ENCODE data around the gene PPBP. TPM values are rescaled to one million over a fixed set of nuclear protein-coding genes. Genes with fewer than 3 reads are reported as not detected.
"Not testable (repeated sequence)": the region's sequence is repeated elsewhere in the genome, so short reads cannot be mapped to it uniquely, and the experiment has no call there.

The PPBP gene
- total and polyA plus RNA-seq, 9 donors: 1.5 to 8.2 (median 4.2) TPM

GRCh38 chr4:73978886-73979285 is 9.1 kb downstream of the PPBP start:
- no peaks in the 10 kb centered on the region for H3K4me1 ChIP-seq (ENCODE audit: control insufficient read depth, insufficient read depth, low read length)
- H3K27me3 ChIP-seq (ENCODE audit: control insufficient read depth, insufficient read depth, low read length): no peaks in the 10 kb centered on the region
- no peak overlapping the region for H3K27ac ChIP-seq (ENCODE audit: low read length)
- H3K4me3 ChIP-seq (ENCODE audit: low read length): no peak overlapping the region
- no peaks in the 10 kb centered on the region for H3K36me3 ChIP-seq (ENCODE audit: control insufficient read depth, insufficient read depth, low read length)
- no peak for DNase-seq
- peaks cover 3% of the 10 kb centered on the region for H3K9me3 ChIP-seq (replicated peaks; ENCODE audit: control insufficient read depth, low read depth, low read length)

GRCh38 chr4:73976716-73977115 is 11.3 kb downstream of the PPBP start:
- Histone ChIP-seq H3K9me3 (replicated peaks; ENCODE audit: control insufficient read depth, low read depth, low read length) (peaks cover 3% of the 10 kb centered on the region), H3K27ac (ENCODE audit: low read length) (no peak overlapping the region), H3K27me3 (ENCODE audit: control insufficient read depth, insufficient read depth, low read length) (no peaks in the 10 kb centered on the region), H3K4me1 (ENCODE audit: control insufficient read depth, insufficient read depth, low read length) (no peaks in the 10 kb centered on the region), H3K36me3 (ENCODE audit: control insufficient read depth, insufficient read depth, low read length) (no peaks in the 10 kb centered on the region), H3K4me3 (ENCODE audit: low read length) (no peak overlapping the region)
- whole genome bisulfite sequencing (ENCODE audit: insufficient coverage): 66% methylated on average over 2 of the region's 4 CpGs
- DNase-seq: no peak

GRCh38 chr4:73976217-73976616 is 11.8 kb downstream of the PPBP start:
- Histone ChIP-seq H3K4me1 (ENCODE audit: control insufficient read depth, insufficient read depth, low read length) (no peaks in the 10 kb centered on the region), H3K27me3 (ENCODE audit: control insufficient read depth, insufficient read depth, low read length) (no peaks in the 10 kb centered on the region), H3K27ac (ENCODE audit: low read length) (no peak overlapping the region), H3K4me3 (ENCODE audit: low read length) (no peak overlapping the region), H3K36me3 (ENCODE audit: control insufficient read depth, insufficient read depth, low read length) (no peaks in the 10 kb centered on the region), H3K9me3 (replicated peaks; ENCODE audit: control insufficient read depth, low read depth, low read length) (peaks cover 3% of the 10 kb centered on the region)
- DNase-seq: no peak
- WGBS (ENCODE audit: insufficient coverage): 82% methylated on average over 2 of the region's 2 CpGs

GRCh38 chr4:73974352-73974751 is 13.6 kb downstream of the PPBP start:
- Histone ChIP-seq H3K4me3 (ENCODE audit: low read length) (no peak overlapping the region), H3K9me3 (replicated peaks; ENCODE audit: control insufficient read depth, low read depth, low read length) (peaks cover 8% of the 10 kb centered on the region)

GRCh38 chr4:73970945-73971344 is 17.0 kb downstream of the PPBP start:
- no peak for DNase-seq
- H3K36me3 ChIP-seq (ENCODE audit: control insufficient read depth, insufficient read depth, low read length): no peaks in the 10 kb centered on the region
- H3K27me3 ChIP-seq (ENCODE audit: control insufficient read depth, insufficient read depth, low read length): no peaks in the 10 kb centered on the region
- H3K27ac ChIP-seq (ENCODE audit: low read length): no peak overlapping the region
- no peaks in the 10 kb centered on the region for H3K4me1 ChIP-seq (ENCODE audit: control insufficient read depth, insufficient read depth, low read length)
- no peak overlapping the region for H3K4me3 ChIP-seq (ENCODE audit: low read length)
- H3K9me3 ChIP-seq (replicated peaks; ENCODE audit: control insufficient read depth, low read depth, low read length): peaks cover 8% of the 10 kb centered on the region

More at GRCh38 chr4:73974352-73974751, 13.6 kb downstream of the PPBP start:
- Histone ChIP-seq H3K4me1 (ENCODE audit: control insufficient read depth, insufficient read depth, low read length) (no peaks in the 10 kb centered on the region), H3K36me3 (ENCODE audit: control insufficient read depth, insufficient read depth, low read length) (no peaks in the 10 kb centered on the region), H3K27me3 (ENCODE audit: control insufficient read depth, insufficient read depth, low read length) (no peaks in the 10 kb centered on the region), H3K27ac (ENCODE audit: low read length) (no peak overlapping the region)
- DNase-seq: no peak

- Histone ChIP-seq H3K27me3 (ENCODE audit: control insufficient read depth, insufficient read depth, low read length) (no peaks in the 10 kb centered on the region), H3K27ac (ENCODE audit: low read length) (no peak overlapping the region), H3K36me3 (ENCODE audit: control insufficient read depth, insufficient read depth, low read length) (no peaks in the 10 kb centered on the region), H3K9me3 (replicated peaks; ENCODE audit: control insufficient read depth, low read depth, low read length) (peaks cover 8% of the 10 kb centered on the region), H3K4me1 (ENCODE audit: control insufficient read depth, insufficient read depth, low read length) (no peaks in the 10 kb centered on the region), H3K4me3 (ENCODE audit: low read length) (no peak overlapping the region)
- no CpG with 5 or more reads among the region's 1 CpG for WGBS (ENCODE audit: insufficient coverage)
- DNase-seq: no peak
Measured at GRCh38 chr4:73970011-73970410, 18.0 kb downstream of the PPBP start.

GRCh38 chr4:73967866-73968265 is 20.1 kb downstream of the PPBP start:
- Histone ChIP-seq H3K4me1 (ENCODE audit: control insufficient read depth, insufficient read depth, low read length) (no peaks in the 10 kb centered on the region), H3K9me3 (replicated peaks; ENCODE audit: control insufficient read depth, low read depth, low read length) (peaks cover 5% of the 10 kb centered on the region)
- DNase-seq: no peak

GRCh38 chr4:73964862-73965611 is 23.0 kb downstream of the PPBP start:
- Histone ChIP-seq H3K36me3 (ENCODE audit: control insufficient read depth, insufficient read depth, low read length) (no peaks in the 10 kb centered on the region), H3K9me3 (replicated peaks; ENCODE audit: control insufficient read depth, low read depth, low read length) (peaks cover 2% of the 10 kb centered on the region), H3K4me1 (ENCODE audit: control insufficient read depth, insufficient read depth, low read length) (no peaks in the 10 kb centered on the region), H3K27me3 (ENCODE audit: control insufficient read depth, insufficient read depth, low read length) (no peaks in the 10 kb centered on the region), H3K4me3 (ENCODE audit: low read length) (no peak overlapping the region), H3K27ac (ENCODE audit: low read length) (no peak overlapping the region)
- WGBS (ENCODE audit: insufficient coverage): 41% methylated on average over 6 of the region's 7 CpGs
- DNase-seq: no peak

More at GRCh38 chr4:73967866-73968265, 20.1 kb downstream of the PPBP start:
- H3K27ac ChIP-seq (ENCODE audit: low read length): no peak overlapping the region
- no peak overlapping the region for H3K4me3 ChIP-seq (ENCODE audit: low read length)
- no peaks in the 10 kb centered on the region for H3K36me3 ChIP-seq (ENCODE audit: control insufficient read depth, insufficient read depth, low read length)
- H3K27me3 ChIP-seq (ENCODE audit: control insufficient read depth, insufficient read depth, low read length): no peaks in the 10 kb centered on the region

GRCh38 chr4:73962724-73963123 is 25.3 kb downstream of the PPBP start:
- no peak for DNase-seq
- Histone ChIP-seq H3K4me1 (ENCODE audit: control insufficient read depth, insufficient read depth, low read length) (no peaks in the 10 kb centered on the region), H3K36me3 (ENCODE audit: control insufficient read depth, insufficient read depth, low read length) (no peaks in the 10 kb centered on the region), H3K27me3 (ENCODE audit: control insufficient read depth, insufficient read depth, low read length) (no peaks in the 10 kb centered on the region), H3K9me3 (replicated peaks; ENCODE audit: control insufficient read depth, low read depth, low read length) (no peaks in the 10 kb centered on the region), H3K4me3 (ENCODE audit: low read length) (no peak overlapping the region), H3K27ac (ENCODE audit: low read length) (no peak overlapping the region)
- no CpG with 5 or more reads among the region's 2 CpGs for WGBS (ENCODE audit: insufficient coverage)

- H3K27ac ChIP-seq (ENCODE audit: low read length); DNase-seq; H3K4me1 ChIP-seq (ENCODE audit: control insufficient read depth, insufficient read depth, low read length); H3K4me3 ChIP-seq (ENCODE audit: low read length); H3K36me3 ChIP-seq (ENCODE audit: control insufficient read depth, insufficient read depth, low read length); H3K27me3 ChIP-seq (ENCODE audit: control insufficient read depth, insufficient read depth, low read length); H3K9me3 ChIP-seq (replicated peaks; ENCODE audit: control insufficient read depth, low read depth, low read length): not testable (repeated sequence)
- WGBS (ENCODE audit: insufficient coverage): no CpG with 5 or more reads among the region's 1 CpG
Measured at GRCh38 chr4:73959041-73959440, 28.9 kb downstream of the PPBP start.

GRCh38 chr4:73952352-73952751 is 35.6 kb downstream of the PPBP start:
- no peak for DNase-seq
- Histone ChIP-seq H3K9me3 (replicated peaks; ENCODE audit: control insufficient read depth, low read depth, low read length) (no peaks in the 10 kb centered on the region), H3K27me3 (ENCODE audit: control insufficient read depth, insufficient read depth, low read length) (no peaks in the 10 kb centered on the region), H3K4me3 (ENCODE audit: low read length) (no peak overlapping the region), H3K4me1 (ENCODE audit: control insufficient read depth, insufficient read depth, low read length) (no peaks in the 10 kb centered on the region), H3K27ac (ENCODE audit: low read length) (no peak overlapping the region), H3K36me3 (ENCODE audit: control insufficient read depth, insufficient read depth, low read length) (no peaks in the 10 kb centered on the region)
- WGBS (ENCODE audit: insufficient coverage): 87% methylated on average over 3 of the region's 3 CpGs

Data from muscle of leg (tissue), 11 donors.